HFF-Myc (cell line): ENCODE results near the gene ARL5C.
"Not testable (repeated sequence)": the region's sequence is repeated elsewhere in the genome, so short reads cannot be mapped to it uniquely, and the experiment has no call there.

Source experiments
- DNase-seq: peaks from one replicate; pipeline ENCODE4 v3.0.0-alpha.2; 2011; ENCODE audit warnings: low read depth; ENCODE audit errors: extremely low read depth
- H3K4me3 ChIP-seq: replicated peaks from 2 replicates; pipeline ENCODE4 v1.5.1; 2011; ENCODE audit warnings: low read depth, mild to moderate bottlenecking, control low read depth, low read length
- TF ChIP-seq, protein P1 (sequence below): IDR thresholded peaks from 2 replicates; pipeline ENCODE4 v1.5.1; 2012; ENCODE audit warnings: mild to moderate bottlenecking, low read depth, low read length, control low read depth; ENCODE audit errors: missing control alignments

The ARL5C gene

DNA sequence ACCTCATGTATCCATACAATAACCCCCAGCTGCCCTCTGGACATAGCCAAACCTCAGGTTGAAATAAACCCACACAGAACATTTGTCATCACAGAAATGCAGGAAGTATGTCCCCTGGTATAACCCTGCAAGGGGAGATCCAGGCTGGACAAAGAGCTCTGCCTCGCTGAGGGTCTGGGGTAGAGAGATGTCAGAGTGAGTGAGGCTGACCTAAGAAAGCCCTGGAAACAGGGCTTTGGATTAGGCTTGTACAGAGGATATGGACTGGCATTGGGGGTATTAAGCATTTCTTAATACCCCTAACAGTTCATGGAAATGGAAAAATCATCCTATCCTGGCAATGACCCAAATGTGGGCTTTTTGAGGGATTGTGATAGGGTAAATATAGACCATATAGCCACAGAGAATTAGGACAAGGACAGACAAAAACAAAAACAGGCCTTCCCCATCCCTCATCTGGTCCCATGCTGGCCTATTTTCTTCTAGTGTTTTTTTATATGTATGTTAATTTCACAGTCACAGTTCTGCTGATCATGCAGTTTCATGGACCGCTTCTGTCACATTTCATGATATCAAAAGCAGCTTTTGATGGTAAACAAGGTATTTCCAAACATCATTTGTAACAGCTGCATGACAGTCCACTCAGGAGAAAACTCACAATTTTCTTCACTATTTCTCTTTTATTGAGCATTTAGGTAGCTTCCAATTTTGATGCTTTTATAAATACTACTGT, 40.7 kb downstream of the ARL5C start:
- TF ChIP-seq, protein P1, sequence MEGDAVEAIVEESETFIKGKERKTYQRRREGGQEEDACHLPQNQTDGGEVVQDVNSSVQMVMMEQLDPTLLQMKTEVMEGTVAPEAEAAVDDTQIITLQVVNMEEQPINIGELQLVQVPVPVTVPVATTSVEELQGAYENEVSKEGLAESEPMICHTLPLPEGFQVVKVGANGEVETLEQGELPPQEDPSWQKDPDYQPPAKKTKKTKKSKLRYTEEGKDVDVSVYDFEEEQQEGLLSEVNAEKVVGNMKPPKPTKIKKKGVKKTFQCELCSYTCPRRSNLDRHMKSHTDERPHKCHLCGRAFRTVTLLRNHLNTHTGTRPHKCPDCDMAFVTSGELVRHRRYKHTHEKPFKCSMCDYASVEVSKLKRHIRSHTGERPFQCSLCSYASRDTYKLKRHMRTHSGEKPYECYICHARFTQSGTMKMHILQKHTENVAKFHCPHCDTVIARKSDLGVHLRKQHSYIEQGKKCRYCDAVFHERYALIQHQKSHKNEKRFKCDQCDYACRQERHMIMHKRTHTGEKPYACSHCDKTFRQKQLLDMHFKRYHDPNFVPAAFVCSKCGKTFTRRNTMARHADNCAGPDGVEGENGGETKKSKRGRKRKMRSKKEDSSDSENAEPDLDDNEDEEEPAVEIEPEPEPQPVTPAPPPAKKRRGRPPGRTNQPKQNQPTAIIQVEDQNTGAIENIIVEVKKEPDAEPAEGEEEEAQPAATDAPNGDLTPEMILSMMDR: no peak
- no peak overlapping the region for H3K4me3 ChIP-seq
- no peak for DNase-seq

DNA sequence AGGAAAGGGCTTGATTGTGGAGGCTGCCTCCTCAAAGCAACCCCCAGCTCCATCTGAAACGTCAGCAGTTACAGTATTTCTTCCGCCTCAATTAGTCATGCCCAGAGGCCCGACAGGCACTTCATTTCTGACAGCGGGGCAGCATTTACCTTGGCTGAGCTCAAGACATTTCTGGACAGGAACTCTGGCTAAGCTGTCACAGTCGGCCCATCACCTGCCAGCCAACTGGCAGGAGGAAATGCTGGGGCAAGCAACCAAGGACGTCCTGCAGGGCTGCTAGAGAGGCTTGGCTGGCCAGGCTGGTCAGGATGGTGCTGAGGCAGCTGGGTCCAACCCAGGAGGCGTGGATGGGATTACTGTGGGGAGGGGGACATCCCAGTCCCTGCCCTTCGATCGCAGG, 42.3 kb downstream of the ARL5C start:
- DNase-seq: no peak
- TF ChIP-seq, protein P1: no peak
- H3K4me3 ChIP-seq: no peak overlapping the region

DNA sequence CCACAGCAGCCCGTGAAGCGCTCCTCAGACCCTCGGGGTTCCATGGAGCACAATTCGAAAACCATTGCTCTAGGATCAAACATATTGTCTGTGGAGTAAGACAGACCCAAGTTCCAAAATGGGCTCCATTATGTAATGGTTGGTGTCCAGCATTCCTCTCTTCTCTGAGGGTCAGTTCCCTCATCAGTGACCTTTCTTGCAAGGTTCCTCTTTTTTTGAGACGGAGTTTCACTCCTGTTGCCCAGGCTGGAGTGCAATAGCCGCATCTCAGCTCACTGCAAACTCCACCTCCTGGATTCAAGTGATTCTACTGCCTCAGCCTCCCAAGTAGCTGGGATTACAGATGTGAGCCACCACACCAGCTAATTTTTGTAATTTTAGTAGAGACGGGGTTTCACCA, 43.0 kb downstream of the ARL5C start:
- DNase-seq: no peak
- TF ChIP-seq, protein P1: no peak
- no peak overlapping the region for H3K4me3 ChIP-seq

DNA sequence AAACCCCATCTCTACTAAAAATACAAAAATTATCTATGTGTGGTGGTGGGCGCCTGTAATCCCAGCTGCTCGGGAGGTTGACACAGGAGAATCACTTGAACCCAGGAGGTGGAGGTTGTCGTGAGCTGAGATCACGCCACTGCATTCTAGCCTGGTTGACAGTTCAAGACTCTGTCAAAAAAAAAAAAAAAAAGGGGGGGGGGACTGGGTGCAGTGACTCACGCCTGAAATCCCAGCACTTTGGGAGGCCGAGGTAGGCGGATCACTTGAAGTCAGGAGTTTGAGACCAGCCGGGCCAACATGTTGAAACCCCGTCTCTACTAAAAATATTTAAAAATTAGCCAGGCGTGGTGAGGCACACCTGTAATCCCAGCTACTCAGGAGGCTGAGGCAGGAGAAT, 44.0 kb downstream of the ARL5C start:
- not testable (repeated sequence) for DNase-seq, H3K4me3 ChIP-seq

DNA sequence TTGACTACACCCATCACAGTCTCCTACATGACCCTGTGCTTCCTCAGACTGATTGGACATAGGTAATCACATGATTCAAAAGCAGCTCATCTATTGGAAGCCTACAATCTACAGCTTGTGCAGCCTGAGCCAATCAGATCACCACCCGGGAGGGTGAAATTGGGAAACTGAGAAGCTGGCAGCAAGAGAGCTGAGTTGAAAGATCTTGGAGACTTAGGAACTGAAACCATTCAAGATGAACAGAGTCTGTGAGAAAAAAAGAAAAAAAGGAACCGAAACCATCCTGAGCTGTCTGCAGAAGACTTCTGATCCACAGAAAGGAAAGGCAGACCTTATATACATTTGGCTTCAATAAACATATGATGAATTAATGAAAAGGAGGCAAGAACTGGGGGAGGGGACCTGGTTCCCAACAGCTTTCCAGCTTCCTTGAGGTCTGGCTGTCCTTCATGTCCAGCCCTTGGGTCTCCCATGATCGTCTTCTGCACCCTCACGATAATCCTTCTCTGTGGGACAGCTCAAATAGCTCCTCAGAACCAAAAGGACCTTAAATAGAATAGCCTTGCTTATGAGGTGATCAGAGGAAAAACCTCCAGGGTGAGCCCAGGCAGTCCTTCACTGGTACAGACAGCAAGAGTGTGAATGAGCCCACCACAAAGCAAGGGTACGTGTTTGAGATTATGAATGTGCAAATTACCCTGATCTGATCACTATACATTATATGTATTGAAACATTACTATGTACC, 47.1 kb downstream of the ARL5C start:
- TF ChIP-seq, protein P1: no peak
- no peak for DNase-seq
- H3K4me3 ChIP-seq: no peak overlapping the region

DNA sequence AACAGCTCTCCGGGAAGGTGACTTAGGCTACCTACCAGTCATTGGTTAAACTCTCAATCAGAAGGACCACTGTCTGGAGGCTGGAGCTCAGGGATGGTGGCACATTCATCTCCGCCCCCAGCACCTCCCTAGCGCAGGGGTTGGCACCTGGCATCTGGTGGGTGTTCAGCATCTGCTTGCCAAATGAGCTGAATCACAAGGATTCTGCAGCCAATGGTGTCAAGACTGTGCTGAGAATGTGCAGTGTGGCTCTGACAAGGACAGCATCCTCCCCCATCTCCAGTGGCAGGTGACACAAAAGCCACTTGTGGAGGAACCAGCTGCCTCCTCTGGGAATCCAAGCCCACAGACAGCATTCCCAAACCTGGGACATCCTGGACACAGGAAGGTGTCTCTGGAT, 49.7 kb downstream of the ARL5C start:
- no peak for DNase-seq
- TF ChIP-seq, protein P1: no peak
- H3K4me3 ChIP-seq: no peak overlapping the region

DNA sequence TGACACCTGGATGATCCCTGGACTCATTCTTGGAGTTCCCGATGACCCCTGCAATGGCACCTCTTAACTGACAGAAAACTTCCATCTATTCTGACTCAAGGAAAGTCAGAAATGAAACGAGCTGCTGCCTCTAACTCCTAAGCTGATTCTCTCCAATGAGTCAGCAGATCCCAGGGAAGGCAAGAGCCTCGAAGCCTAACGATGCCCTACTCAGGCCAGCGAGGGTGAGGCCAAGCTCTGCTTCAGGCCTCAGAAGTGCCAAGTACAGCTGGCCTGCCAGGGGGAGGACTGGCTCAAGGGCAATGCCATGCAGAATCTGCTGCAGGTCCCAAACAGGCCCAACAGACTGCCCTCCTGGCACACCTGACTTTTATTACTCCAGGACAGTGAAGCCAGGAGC, 50.8 kb downstream of the ARL5C start:
- H3K4me3 ChIP-seq: no peak overlapping the region
- TF ChIP-seq, protein P1: no peak
- no peak for DNase-seq
